Adrenal gland (tissue), 12 donors: ENCODE measurements around the gene LMBR1L. TPM values are rescaled to one million over a fixed set of nuclear protein-coding genes. Genes with fewer than 3 reads are reported as not detected.

Experiments used
- DNase-seq, 7 donors: peaks; one replicate each; pipeline ENCODE4 v3.0.0-alpha.2; 2019 to 2020
- H3K27ac ChIP-seq, 5 donors: fragments of 200-600 bp; sonication (generic) in 4 of 5; 1 replicate in 3 of 5; 2 replicates in 2 of 5; pipeline versions ENCODE4 v1.5.1 to v1.8.0; 2016 to 2020; ENCODE audit warnings: mild to moderate bottlenecking in 1 of 5
- H3K27me3 ChIP-seq: fragments of 200-600 bp; 2 replicates; pipeline ENCODE4 v1.8.0; 2021
- H3K36me3 ChIP-seq, 2 donors: fragments of 200-600 bp; replicated peaks in 1 of 2; 1 replicate in 1 of 2; 2 replicates in 1 of 2; pipeline versions ENCODE4 v1.5.1 to v1.8.0; 2018 to 2022
- H3K4me1 ChIP-seq, 2 donors: fragments of 200-600 bp; replicated peaks in 1 of 2; 1 replicate in 1 of 2; 2 replicates in 1 of 2; pipeline versions ENCODE4 v1.5.1 to v1.8.0; 2018 to 2021
- H3K4me3 ChIP-seq, 4 donors: fragments of 200-600 bp; sonication (generic) in 3 of 4; one replicate each; pipeline ENCODE4 v1.5.1; 2016 to 2018
- H3K9me3 ChIP-seq, 3 donors: fragments of 200-600 bp; sonication (generic) in 1 of 3; replicated peaks in 1 of 3; 1 replicate in 2 of 3; 2 replicates in 1 of 3; pipeline versions ENCODE4 v1.5.1 to v1.8.0; 2016 to 2021
- POLR2A ChIP-seq, 2 donors: fragments of 450-650 bp; IDR thresholded peaks; one replicate each; pipeline ENCODE4 v1.6.1; 2017; ENCODE audit warnings: antibody characterized with exemption in 2 of 2, mild to moderate bottlenecking in 2 of 2, moderate library complexity in 1 of 2
- WGBS, 4 donors: extraction: QIAGEN DNeasy Blood & Tissue Kit in 2 of 4; methylation state at CpG; one replicate each; pipeline versions ENCODE4 v1.1.5 to v1.1.7; 2013 to 2017; 5-methylcytosine and 5-hydroxymethylcytosine counted together
- intact Hi-C, 2 donors: fragments of 100-400 bp; cut with DNase I; formaldehyde crosslinking; loops; one replicate each; pipeline versions ENCODE4 v1.14.1 to v1.15.0; 2022 to 2023
- polyA plus RNA-seq, 3 donors: library from polyadenylated mRNA; stranded (reverse); fragments of 200-250 nt in 2 of 3; fragments of 350-450 nt in 1 of 3; fragmentation: Illumina TruSeq in 1 of 3; extraction: RNeasy Lipid Tissue Mini Kit (QIAGEN cat#74804) in 1 of 3; gene quantifications; one replicate each; pipeline ENCODE4 v1.2.3, GENCODE V29; 2013 to 2014
- total RNA-seq, 9 donors: library from RNA; depleted of rRNA in 4 of 9; stranded (reverse); fragments of >200 nt in 4 of 9; fragments of 120-200 nt in 1 of 9; fragmentation: NEBNext Ultra II Directional in 1 of 9; extraction: Animal tissue kit (Norgen Biotek cat#: 25700) in 1 of 9; gene quantifications; one replicate each; pipeline versions ENCODE4 v1.1.0 to v1.2.4, GENCODE V29; 2013 to 2023
- TF ChIP-seq, protein P1 (sequence below), 6 experiments: fragments of 450-650 bp in 4 of 6; fragments of 200-600 bp in 2 of 6; sonication (generic) in 1 of 6; IDR thresholded peaks; 1 replicate in 5 of 6; 2 replicates in 1 of 6; pipeline versions ENCODE4 v1.5.1 to v1.8.0; 2016 to 2021; ENCODE audit warnings: antibody characterized with exemption in 6 of 6, mild to moderate bottlenecking in 2 of 6, moderate library complexity in 1 of 6
- donor health status: healthy with polysubstance abuse.
- donor health status: Bipolar disorder and iron deficiency.
- donor health status: DM: yes; HTN: yes; CAD: no.
- donor health status: DM: no; HTN: no; CAD: no.
- donor health status: DM: no; HTN: no; CAD: no.
- donor health status: DM: yes; HTN: yes; CAD: no.

Gene LMBR1L
- total and polyA plus RNA-seq, 12 donors, result 20.6 to 136 (median 77.5) TPM

DNA sequence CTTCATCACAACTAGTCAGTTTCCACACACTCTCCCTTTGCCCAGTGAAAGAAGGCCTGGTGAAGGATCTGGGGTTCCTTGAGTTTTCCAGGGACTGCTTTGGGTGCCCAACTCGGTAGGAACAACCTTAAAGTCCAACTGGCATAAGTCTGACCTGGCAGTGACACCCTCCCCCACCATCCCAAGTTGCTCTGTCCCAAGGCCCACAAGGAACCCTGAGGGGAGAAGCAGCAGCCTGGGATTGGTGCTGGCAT lies 51.7 kb downstream of the LMBR1L start:
- peak overlapping the region; percentile 68 to 99 (median 80) for H3K4me3 ChIP-seq
- peaks cover 42 to 45% of the 10 kb centered on the region in 2 donors for H3K4me1 ChIP-seq
- no peaks in the 10 kb centered on the region for H3K9me3 ChIP-seq
- H3K27ac ChIP-seq, result peak overlapping the region in 3 of 5 donors; percentile 96 to 98 (median 97)
- intact Hi-C loops, result loop anchor here in 1 of 2 donors (5.0 kb wide), 1 partner anchor 37 kb away; no protein-coding TSS in a partner anchor
- no peak for TF ChIP-seq POLR2A (IDR thresholded peaks at IDR 0.05)
- TF ChIP-seq, protein P1, sequence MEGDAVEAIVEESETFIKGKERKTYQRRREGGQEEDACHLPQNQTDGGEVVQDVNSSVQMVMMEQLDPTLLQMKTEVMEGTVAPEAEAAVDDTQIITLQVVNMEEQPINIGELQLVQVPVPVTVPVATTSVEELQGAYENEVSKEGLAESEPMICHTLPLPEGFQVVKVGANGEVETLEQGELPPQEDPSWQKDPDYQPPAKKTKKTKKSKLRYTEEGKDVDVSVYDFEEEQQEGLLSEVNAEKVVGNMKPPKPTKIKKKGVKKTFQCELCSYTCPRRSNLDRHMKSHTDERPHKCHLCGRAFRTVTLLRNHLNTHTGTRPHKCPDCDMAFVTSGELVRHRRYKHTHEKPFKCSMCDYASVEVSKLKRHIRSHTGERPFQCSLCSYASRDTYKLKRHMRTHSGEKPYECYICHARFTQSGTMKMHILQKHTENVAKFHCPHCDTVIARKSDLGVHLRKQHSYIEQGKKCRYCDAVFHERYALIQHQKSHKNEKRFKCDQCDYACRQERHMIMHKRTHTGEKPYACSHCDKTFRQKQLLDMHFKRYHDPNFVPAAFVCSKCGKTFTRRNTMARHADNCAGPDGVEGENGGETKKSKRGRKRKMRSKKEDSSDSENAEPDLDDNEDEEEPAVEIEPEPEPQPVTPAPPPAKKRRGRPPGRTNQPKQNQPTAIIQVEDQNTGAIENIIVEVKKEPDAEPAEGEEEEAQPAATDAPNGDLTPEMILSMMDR (IDR thresholded peaks at IDR 0.05), result no peak
- no peaks in the 10 kb centered on the region for H3K27me3 ChIP-seq
- 0 to 11% (median 3%) methylated on average over 1 of the region's 1 CpG; no CpG with 5 or more reads in 1 of the 4 donors for WGBS, 4 donors
- peak in 1 of 7 donors; percentile 25 for DNase-seq
- H3K36me3 ChIP-seq, result peaks cover 0 to 13% of the 10 kb centered on the region in 2 donors

- peak overlapping the region in 2 of 5 donors; percentile 96 to 97 for H3K27ac ChIP-seq
- H3K9me3 ChIP-seq, result no peaks in the 10 kb centered on the region
- peaks cover 0 to 18% of the 10 kb centered on the region in 2 donors for H3K36me3 ChIP-seq
- peak overlapping the region in 3 of 4 donors; percentile 42 to 99 (median 71) for H3K4me3 ChIP-seq
- TF ChIP-seq, protein P1 (IDR thresholded peaks at IDR 0.05), result no peak
- TF ChIP-seq POLR2A (IDR thresholded peaks at IDR 0.05), result no peak
- no peaks in the 10 kb centered on the region for H3K27me3 ChIP-seq
- intact Hi-C loops, result loop anchor here in 1 of 2 donors (5.0 kb wide), 1 partner anchor 36 kb away; no protein-coding TSS in a partner anchor
- no peak for DNase-seq
- H3K4me1 ChIP-seq, result peaks cover 42 to 45% of the 10 kb centered on the region in 2 donors
- 5 to 10% (median 6%) methylated on average over 3 to 5 of the region's 5 CpGs for WGBS, 4 donors
Measured at GRCh38 chr12:49058366-49059044, 52.1 kb downstream of the LMBR1L start.

DNA sequence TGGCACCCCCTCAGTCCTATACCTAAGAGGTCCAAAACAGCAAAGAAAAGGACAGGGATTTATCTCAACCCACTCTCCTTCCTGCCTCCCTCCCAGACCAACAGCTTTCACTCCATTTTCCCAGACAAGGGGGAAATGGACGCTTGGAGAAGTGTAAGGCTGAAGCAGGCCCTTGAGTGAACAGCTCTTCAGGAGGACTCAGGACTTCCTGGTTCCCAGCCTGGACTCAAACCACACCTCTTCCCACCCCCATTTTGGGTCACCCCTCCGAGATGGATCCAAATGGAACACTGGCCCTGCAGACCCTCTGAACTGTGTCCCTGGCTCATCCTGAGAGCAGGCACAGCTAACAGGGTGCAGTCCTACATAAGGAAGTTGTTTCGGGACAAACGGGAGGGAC lies 52.8 kb downstream of the LMBR1L start:
- Histone ChIP-seq H3K27me3 (no peaks in the 10 kb centered on the region), H3K9me3 (no peaks in the 10 kb centered on the region), H3K4me3 (peak overlapping the region in 3 of 4 donors; percentile 24 to 71 (median 42)), H3K36me3 (peaks cover 0 to 24% of the 10 kb centered on the region in 2 donors), H3K27ac (peak overlapping the region in 2 of 5 donors; percentile 13 to 47), H3K4me1 (peaks cover 42 to 45% of the 10 kb centered on the region in 2 donors)
- DNase-seq, result no peak
- 3 to 12% (median 5%) methylated on average over 4 of the region's 4 CpGs for WGBS, 4 donors
- intact Hi-C loops, result loop anchor here in 1 of 2 donors (5.0 kb wide), 1 partner anchor 36 kb away; no protein-coding TSS in a partner anchor
- TF ChIP-seq, protein P1 (IDR thresholded peaks at IDR 0.05), result no peak
- no peak for TF ChIP-seq POLR2A (IDR thresholded peaks at IDR 0.05)

DNA sequence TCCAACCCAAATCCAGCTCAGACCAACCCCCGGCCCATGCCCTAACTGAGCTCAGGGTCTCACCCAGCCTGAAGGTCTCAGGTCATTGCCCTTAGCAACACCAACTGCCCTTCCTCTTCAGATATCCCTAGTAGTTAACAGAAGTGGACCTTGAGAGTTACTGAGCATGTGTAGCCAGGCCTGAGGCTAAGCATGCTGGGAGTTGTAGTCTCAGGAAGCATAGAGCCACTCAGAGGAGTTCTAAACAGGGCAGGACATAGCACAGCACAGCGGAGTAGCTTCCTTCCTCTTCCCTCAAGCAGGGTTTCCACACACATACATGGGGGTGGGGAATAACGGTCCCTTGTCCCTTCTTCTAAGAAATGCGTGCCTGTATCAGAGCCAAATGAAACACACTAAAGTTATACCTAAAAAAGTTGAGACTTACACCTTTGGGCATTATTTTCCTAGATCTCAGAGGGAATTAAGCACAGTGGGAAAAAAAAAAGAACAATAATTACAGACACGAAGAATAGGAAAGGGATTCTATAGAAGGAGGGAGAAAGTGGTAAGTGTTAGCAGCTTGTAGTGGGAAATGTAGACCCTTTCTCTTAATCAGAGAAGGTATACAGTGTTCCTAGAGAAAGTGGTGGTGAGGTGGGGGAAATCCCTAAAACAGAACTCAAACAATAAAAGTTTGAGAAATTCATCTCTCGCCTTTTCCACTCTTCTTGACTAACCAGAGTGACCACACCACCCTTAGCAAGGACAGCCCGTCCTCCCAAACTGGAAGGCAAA lies 54.5 kb downstream of the LMBR1L start:
- 31 to 41% (median 33%) methylated on average over 7 of the region's 7 CpGs for WGBS, 4 donors
- Histone ChIP-seq H3K27me3 (no peaks in the 10 kb centered on the region), H3K4me3 (peak overlapping the region in 1 of 4 donors; percentile 71), H3K9me3 (no peaks in the 10 kb centered on the region), H3K4me1 (peaks cover 38 to 41% of the 10 kb centered on the region in 2 donors), H3K27ac (peak overlapping the region in 2 of 5 donors; percentile 1 to 18), H3K36me3 (peaks cover 0 to 41% of the 10 kb centered on the region in 2 donors)
- DNase-seq, result peak; percentile 59 to 88 (median 75)
- intact Hi-C loops, result loop anchor here in 1 of 2 donors (5.0 kb wide), 1 partner anchor 34 kb away; no protein-coding TSS in a partner anchor
- TF ChIP-seq, protein P1 (IDR thresholded peaks at IDR 0.05), result no peak
- no peak for TF ChIP-seq POLR2A (IDR thresholded peaks at IDR 0.05)
